HCT116 (cell line): ENCODE data around the gene ZBTB37. TPM values are rescaled to one million over a fixed set of nuclear protein-coding genes. Genes with fewer than 3 reads are reported as not detected.
"Not testable (repeated sequence)": the region's sequence is repeated elsewhere in the genome, so short reads cannot be mapped to it uniquely, and the experiment has no call there.

ENCODE experiments used
- ATAC-seq: fragments of 200-7000 bp; cut with Tn5 transposase; 2 replicates; pipeline ENCODE4 v1.9.1; 2020; ENCODE audit warnings: mild to moderate bottlenecking, moderate library complexity
- BruUV-seq: library from RNA; stranded (reverse); fragments of 400-500 nt; replicated peaks from 2 replicates; lab custom pipeline; 2021; lab: Mats Ljungman, UMichigan
- CTCF ChIA-PET: fragments of 300-600 bp; sonication (Branson Sonifier 250); formaldehyde crosslinking; loops from one replicate; lab custom pipeline; 2021; ENCODE audit warnings: antibody characterized with exemption; lab: Charles Lee
- POLR2A ChIA-PET: fragments of 300-600, 350-600 bp; sonication (Branson Sonifier 250); formaldehyde crosslinking; loops from one replicate; lab custom pipeline; 2021; ENCODE audit warnings: antibody characterized with exemption; lab: Charles Lee
- RAD21 ChIA-PET, 2 experiments: fragments of 300-600 bp; sonication (Branson Sonifier 250); formaldehyde crosslinking; loops; one replicate each; lab custom pipeline; 2023; ENCODE audit warnings: low total read pairs in 2 of 2; ENCODE audit not compliant: uncharacterized antibody in 2 of 2, unreplicated experiment in 2 of 2, low non-redundant PET in 1 of 2; lab: Charles Lee
- DNase-seq: peaks from one replicate; pipeline ENCODE4 v3.0.0-alpha.2; 2010; ENCODE audit warnings: low read depth, low spot score
- H2AFZ ChIP-seq: fragments of 200-600 bp; shearing (Covaris generic), sonication (generic); 2 replicates; pipeline ENCODE4 v1.6.1; 2017; ENCODE audit warnings: low read depth, mixed run types, mixed read lengths, antibody characterized with exemption, low read length; ENCODE audit not compliant: poor library complexity, severe bottlenecking
- H3K27ac ChIP-seq: 2 replicates; pipeline ENCODE4 v1.5.1; 2012; ENCODE audit warnings: low read depth, low read length
- H3K27me3 ChIP-seq: fragments of 200-600 bp; sonication (generic); 2 replicates; pipeline ENCODE4 v1.6.1; 2016; ENCODE audit warnings: mixed run types, low read length, mixed read lengths; ENCODE audit not compliant: insufficient read depth
- H3K36me3 ChIP-seq, 2 experiments: fragments of 200-500 bp in 1 of 2; fragments of 200-600 bp in 1 of 2; sonication (Bioruptor generic) in 1 of 2; sonication (generic) in 1 of 2; 2 replicates each; pipeline versions ENCODE4 v1.5.1 to v1.6.1; 2014 to 2016; ENCODE audit warnings: low read length in 2 of 2, inconsistent platforms in 1 of 2, mixed read lengths in 1 of 2, mixed run types in 1 of 2; ENCODE audit not compliant: insufficient read depth in 2 of 2, control insufficient read depth in 1 of 2
- H3K4me1 ChIP-seq, 2 experiments: fragments of 200-600 bp in 1 of 2; sonication (generic) in 1 of 2; 2 replicates each; pipeline versions ENCODE4 v1.5.1 to v1.6.1; 2012 to 2017; ENCODE audit warnings: low read length in 2 of 2, inconsistent platforms in 1 of 2, mild to moderate bottlenecking in 1 of 2, mixed read lengths in 1 of 2, mixed run types in 1 of 2, moderate library complexity in 1 of 2; ENCODE audit not compliant: insufficient read depth in 2 of 2, control insufficient read depth in 1 of 2
- H3K4me2 ChIP-seq: fragments of 200-600 bp; sonication (generic); 2 replicates; pipeline ENCODE4 v1.6.1; 2017; ENCODE audit warnings: mixed run types, low read length, mixed read lengths
- H3K4me3 ChIP-seq, 2 experiments: fragments of 200-600 bp in 1 of 2; sonication (generic) in 1 of 2; replicated peaks in 1 of 2; 2 replicates each; pipeline ENCODE4 v1.5.1; 2011 to 2016; ENCODE audit warnings: low read length in 2 of 2, control low read depth in 1 of 2, low read depth in 1 of 2, mild to moderate bottlenecking in 1 of 2, mixed read lengths in 1 of 2, mixed run types in 1 of 2
- H3K79me2 ChIP-seq: fragments of 200-600 bp; sonication (generic); 2 replicates; pipeline ENCODE4 v1.6.1; 2017; ENCODE audit warnings: mild to moderate bottlenecking, mixed run types, low read length, moderate library complexity, mixed read lengths; ENCODE audit not compliant: insufficient read depth
- H3K9ac ChIP-seq: fragments of 200-600 bp; sonication (generic); 2 replicates; pipeline ENCODE4 v1.6.1; 2016; ENCODE audit warnings: low read length, mixed read lengths
- H3K9me2 ChIP-seq: fragments of 200-600 bp; sonication (generic), shearing (Covaris generic); 2 replicates; pipeline ENCODE4 v1.6.1; 2017; ENCODE audit warnings: mixed run types, mild to moderate bottlenecking, moderate library complexity; ENCODE audit not compliant: insufficient read depth
- H3K9me3 ChIP-seq, 2 experiments: fragments of 200-500 bp in 1 of 2; fragments of 200-600 bp in 1 of 2; sonication (Bioruptor generic) in 1 of 2; sonication (generic) in 1 of 2; 2 replicates each; pipeline ENCODE4 v1.6.1; 2014 to 2017; ENCODE audit warnings: low read length in 2 of 2, mixed read lengths in 2 of 2, inconsistent platforms in 1 of 2, low read depth in 1 of 2, mild to moderate bottlenecking in 1 of 2, mixed run types in 1 of 2, moderate library complexity in 1 of 2; ENCODE audit not compliant: control insufficient read depth in 1 of 2, insufficient read depth in 1 of 2
- H4K20me1 ChIP-seq: fragments of 200-600 bp; sonication (generic), shearing (Covaris generic); 2 replicates; pipeline ENCODE4 v1.6.1; 2017; ENCODE audit warnings: mixed run types, mild to moderate bottlenecking, moderate library complexity; ENCODE audit not compliant: insufficient read depth
- CTCF ChIP-seq, 3 experiments: fragments of 200-600 bp in 1 of 3; sonication (generic) in 1 of 3; IDR thresholded peaks in 2 of 3; conservative IDR thresholded peaks in 1 of 3; 2 replicates each; pipeline ENCODE4 v1.5.1; 2012 to 2017; ENCODE audit warnings: low read depth in 2 of 3, low read length in 2 of 3, antibody characterized with exemption in 1 of 3, borderline replicate concordance in 1 of 3, control low read depth in 1 of 3, mild to moderate bottlenecking in 1 of 3, mixed read lengths in 1 of 3, mixed run types in 1 of 3, moderate library complexity in 1 of 3; ENCODE audit not compliant: insufficient read depth in 1 of 3
- JUND ChIP-seq: IDR thresholded peaks from 2 replicates; pipeline ENCODE4 v1.6.1; 2012
- REST ChIP-seq: IDR thresholded peaks from 2 replicates; pipeline ENCODE4 v1.6.1; 2012; ENCODE audit warnings: low read depth
- intact Hi-C: fragments of 100-400 bp; cut with micrococcal nuclease; formaldehyde crosslinking; loops from 2 replicates; pipeline ENCODE4 v1.10.0; 2022
- total RNA-seq: library from RNA; stranded (reverse); gene quantifications from one replicate; pipeline ENCODE4 v1.2.1, GENCODE V29; 2021; ENCODE audit not compliant: unreplicated experiment

Gene ZBTB37
- total RNA-seq, 1 experiment from 2014 or later: 9.5 TPM

GRCh38 chr1:173925306-173926242 is 57.4 kb downstream of the ZBTB37 start:
- Histone ChIP-seq H3K27ac (no peak overlapping the region), H3K9ac (no peak overlapping the region), H4K20me1 (no peaks in the 10 kb centered on the region), H3K4me1 (no peaks in the 10 kb centered on the region), H3K9me2 (no peaks in the 10 kb centered on the region), H3K36me3 (no peaks in the 10 kb centered on the region), H3K79me2 (no peaks in the 10 kb centered on the region), H2AFZ (no peak overlapping the region), H3K27me3 (no peaks in the 10 kb centered on the region), H3K9me3 (no peaks in the 10 kb centered on the region), H3K4me2 (no peak overlapping the region), H3K4me3 (no peak overlapping the region)
- ATAC-seq (no peak), DNase-seq (no peak)
- BruUV-seq: no TSS peak
- intact Hi-C loops: no loop called here
- RAD21 ChIA-PET: no interaction called here
- no peak for TF ChIP-seq CTCF (IDR thresholded peaks at IDR 0.05 in 2 of 3, conservative IDR thresholded peaks at IDR 0.05 in 1 of 3; ENCODE audit: borderline replicate concordance in 1 of 3, insufficient read depth in 1 of 3, low read depth in 2 of 3, low read length in 2 of 3)
- TF ChIP-seq JUND: no peak
- TF ChIP-seq REST: no peak
- POLR2A ChIA-PET: no interaction called here
- CTCF ChIA-PET: no interaction called here

GRCh38 chr1:173930541-173930940 is 62.4 kb downstream of the ZBTB37 start:
- H3K36me3 ChIP-seq, H3K4me2 ChIP-seq, H2AFZ ChIP-seq, H3K9ac ChIP-seq, DNase-seq, H3K9me2 ChIP-seq, H3K9me3 ChIP-seq, CTCF ChIA-PET, H3K27me3 ChIP-seq, BruUV-seq, POLR2A ChIA-PET, H3K27ac ChIP-seq, RAD21 ChIA-PET, H3K4me1 ChIP-seq, H3K4me3 ChIP-seq, ATAC-seq, H4K20me1 ChIP-seq, H3K79me2 ChIP-seq: not testable (repeated sequence)
- intact Hi-C loops: loop anchor here (5.0 kb wide), 1 partner anchor 52 kb away; no protein-coding TSS in a partner anchor
